Neural cell (in vitro differentiated cells): Measurements from ENCODE around the gene SLC27A1.

Source experiments
- EP300 ChIP-seq: fragments of 450-650 bp; conservative IDR thresholded peaks from 2 replicates; pipeline ENCODE4 v1.6.1; 2014; ENCODE audit warnings: antibody characterized with exemption, mild to moderate bottlenecking, moderate library complexity; ENCODE audit not compliant: poor library complexity, severe bottlenecking
- EZH2 ChIP-seq: fragments of 200-600, 300-800 bp; shearing (Covaris generic), sonication (generic); IDR thresholded peaks from 2 replicates; pipeline ENCODE4 v1.6.1; 2014; ENCODE audit warnings: antibody characterized with exemption, low read length, borderline replicate concordance, mild to moderate bottlenecking; ENCODE audit not compliant: insufficient read depth, poor library complexity, severe bottlenecking
- MXI1 ChIP-seq: fragments of 450-650 bp; conservative IDR thresholded peaks from 2 replicates; pipeline ENCODE4 v1.6.1; 2014; ENCODE audit warnings: antibody characterized with exemption, mild to moderate bottlenecking; ENCODE audit not compliant: poor library complexity, severe bottlenecking
- POLR2AphosphoS5 ChIP-seq: IDR thresholded peaks from 2 replicates; pipeline ENCODE4 v1.6.1; 2012
- RAD21 ChIP-seq: fragments of 450-650 bp; conservative IDR thresholded peaks from 2 replicates; pipeline ENCODE4 v1.6.1; 2014; ENCODE audit warnings: antibody characterized with exemption, mild to moderate bottlenecking, moderate library complexity
- REST ChIP-seq: IDR thresholded peaks from 2 replicates; pipeline ENCODE4 v1.6.1; 2012; ENCODE audit warnings: borderline replicate concordance
- SMC3 ChIP-seq: fragments of 450-650 bp; conservative IDR thresholded peaks from 2 replicates; pipeline ENCODE4 v1.6.1; 2014; ENCODE audit warnings: antibody characterized with exemption, mild to moderate bottlenecking, moderate library complexity; ENCODE audit not compliant: poor library complexity
- TAF1 ChIP-seq: IDR thresholded peaks from 2 replicates; pipeline ENCODE4 v1.6.1; 2012; ENCODE audit warnings: low read depth
- TF ChIP-seq, protein P1 (sequence below): fragments of 450-650 bp; IDR thresholded peaks from 2 replicates; pipeline ENCODE4 v1.5.1; 2014; ENCODE audit warnings: antibody characterized with exemption, mild to moderate bottlenecking, moderate library complexity; ENCODE audit not compliant: poor library complexity, severe bottlenecking

GRCh38 chr19:17543986-17544385 is 73.7 kb downstream of the SLC27A1 start:
- no peak for TF ChIP-seq EZH2
- no peak for TF ChIP-seq EP300
- TF ChIP-seq TAF1: no peak
- TF ChIP-seq, protein P1, sequence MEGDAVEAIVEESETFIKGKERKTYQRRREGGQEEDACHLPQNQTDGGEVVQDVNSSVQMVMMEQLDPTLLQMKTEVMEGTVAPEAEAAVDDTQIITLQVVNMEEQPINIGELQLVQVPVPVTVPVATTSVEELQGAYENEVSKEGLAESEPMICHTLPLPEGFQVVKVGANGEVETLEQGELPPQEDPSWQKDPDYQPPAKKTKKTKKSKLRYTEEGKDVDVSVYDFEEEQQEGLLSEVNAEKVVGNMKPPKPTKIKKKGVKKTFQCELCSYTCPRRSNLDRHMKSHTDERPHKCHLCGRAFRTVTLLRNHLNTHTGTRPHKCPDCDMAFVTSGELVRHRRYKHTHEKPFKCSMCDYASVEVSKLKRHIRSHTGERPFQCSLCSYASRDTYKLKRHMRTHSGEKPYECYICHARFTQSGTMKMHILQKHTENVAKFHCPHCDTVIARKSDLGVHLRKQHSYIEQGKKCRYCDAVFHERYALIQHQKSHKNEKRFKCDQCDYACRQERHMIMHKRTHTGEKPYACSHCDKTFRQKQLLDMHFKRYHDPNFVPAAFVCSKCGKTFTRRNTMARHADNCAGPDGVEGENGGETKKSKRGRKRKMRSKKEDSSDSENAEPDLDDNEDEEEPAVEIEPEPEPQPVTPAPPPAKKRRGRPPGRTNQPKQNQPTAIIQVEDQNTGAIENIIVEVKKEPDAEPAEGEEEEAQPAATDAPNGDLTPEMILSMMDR: no peak
- no peak for TF ChIP-seq MXI1
- no peak for TF ChIP-seq RAD21
- no peak for TF ChIP-seq REST
- no peak for TF ChIP-seq SMC3
- no peak for TF ChIP-seq POLR2AphosphoS5
